Peyer's patch (tissue), 4 donors: Measurements from ENCODE around the gene HSD11B1L. TPM values are rescaled to one million over a fixed set of nuclear protein-coding genes. Genes with fewer than 3 reads are reported as not detected.

ENCODE experiments used
- DNase-seq, 3 donors: peaks; one replicate each; pipeline ENCODE4 v3.0.0-alpha.2; 2017 to 2019
- H3K27ac ChIP-seq, 4 donors: fragments of 200-600 bp; sonication (generic); one replicate each; pipeline ENCODE4 v1.5.1; 2016 to 2019
- H3K27me3 ChIP-seq, 2 donors: fragments of 200-600 bp; sonication (generic); one replicate each; pipeline ENCODE4 v1.5.1; 2019
- H3K36me3 ChIP-seq, 3 donors: fragments of 200-600 bp; sonication (generic); one replicate each; pipeline ENCODE4 v1.5.1; 2016 to 2019
- H3K4me1 ChIP-seq, 4 donors: fragments of 200-600 bp; sonication (generic); one replicate each; pipeline ENCODE4 v1.5.1; 2016 to 2019
- H3K4me3 ChIP-seq, 4 donors: fragments of 200-600 bp; sonication (generic); 1 replicate in 3 of 4; 2 replicates in 1 of 4; pipeline ENCODE4 v1.5.1; 2016 to 2019; ENCODE audit warnings: mild to moderate bottlenecking in 1 of 4
- H3K9me3 ChIP-seq, 4 donors: fragments of 200-600 bp; sonication (generic); one replicate each; pipeline ENCODE4 v1.5.1; 2016 to 2019; ENCODE audit warnings: mild to moderate bottlenecking in 1 of 4
- POLR2A ChIP-seq, 2 donors: fragments of 450-650 bp; IDR thresholded peaks; one replicate each; pipeline ENCODE4 v1.5.1; 2017; ENCODE audit warnings: antibody characterized with exemption in 2 of 2, mild to moderate bottlenecking in 2 of 2, moderate library complexity in 2 of 2
- total RNA-seq, 4 donors: library from RNA; depleted of rRNA; stranded (reverse); fragments of >200 nt; gene quantifications; one replicate each; pipeline ENCODE4 v1.1.0, GENCODE V29; 2016
- TF ChIP-seq, protein P1 (sequence below), 6 experiments: fragments of 450-650 bp in 4 of 6; fragments of 200-600 bp in 2 of 6; sonication (generic) in 1 of 6; IDR thresholded peaks; one replicate each; pipeline ENCODE4 v1.5.1; 2017 to 2019; ENCODE audit warnings: antibody characterized with exemption in 6 of 6, mild to moderate bottlenecking in 3 of 6, moderate library complexity in 1 of 6

Gene HSD11B1L
- total RNA-seq, 4 donors from 2014 or later = 4.9 to 17.3 (median 7.2) TPM; not detected in 1

DNA sequence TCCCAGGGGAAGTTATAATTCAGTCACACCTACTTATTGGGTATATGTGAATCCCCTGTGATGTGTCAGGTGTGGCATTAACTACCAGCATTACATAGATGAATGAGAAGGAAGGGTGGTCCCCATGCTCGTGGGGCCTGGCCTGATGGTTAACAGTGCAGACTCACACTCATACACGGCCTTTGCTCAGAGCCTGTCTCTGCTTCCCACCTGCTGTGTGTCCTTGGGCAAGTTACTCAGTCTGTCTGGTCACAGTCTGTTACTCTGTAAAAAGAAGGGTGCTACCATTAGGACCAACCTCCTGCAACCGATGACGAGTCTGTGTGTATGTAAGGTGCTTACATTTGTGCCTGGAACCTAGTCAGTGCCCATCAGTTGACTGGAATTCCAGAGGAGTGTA, 34.1 kb upstream of the HSD11B1L start:
- peak in 1 of 3 donors; percentile 11 for DNase-seq
- Histone ChIP-seq H3K27me3 (no peaks in the 10 kb centered on the region), H3K36me3 (peaks cover 0 to 89% (median 5%) of the 10 kb centered on the region in 3 donors), H3K4me1 (no peaks in the 10 kb centered on the region), H3K27ac (no peak overlapping the region), H3K4me3 (no peak overlapping the region), H3K9me3 (no peaks in the 10 kb centered on the region)
- TF ChIP-seq POLR2A (IDR thresholded peaks at IDR 0.05) = no peak
- TF ChIP-seq, protein P1, sequence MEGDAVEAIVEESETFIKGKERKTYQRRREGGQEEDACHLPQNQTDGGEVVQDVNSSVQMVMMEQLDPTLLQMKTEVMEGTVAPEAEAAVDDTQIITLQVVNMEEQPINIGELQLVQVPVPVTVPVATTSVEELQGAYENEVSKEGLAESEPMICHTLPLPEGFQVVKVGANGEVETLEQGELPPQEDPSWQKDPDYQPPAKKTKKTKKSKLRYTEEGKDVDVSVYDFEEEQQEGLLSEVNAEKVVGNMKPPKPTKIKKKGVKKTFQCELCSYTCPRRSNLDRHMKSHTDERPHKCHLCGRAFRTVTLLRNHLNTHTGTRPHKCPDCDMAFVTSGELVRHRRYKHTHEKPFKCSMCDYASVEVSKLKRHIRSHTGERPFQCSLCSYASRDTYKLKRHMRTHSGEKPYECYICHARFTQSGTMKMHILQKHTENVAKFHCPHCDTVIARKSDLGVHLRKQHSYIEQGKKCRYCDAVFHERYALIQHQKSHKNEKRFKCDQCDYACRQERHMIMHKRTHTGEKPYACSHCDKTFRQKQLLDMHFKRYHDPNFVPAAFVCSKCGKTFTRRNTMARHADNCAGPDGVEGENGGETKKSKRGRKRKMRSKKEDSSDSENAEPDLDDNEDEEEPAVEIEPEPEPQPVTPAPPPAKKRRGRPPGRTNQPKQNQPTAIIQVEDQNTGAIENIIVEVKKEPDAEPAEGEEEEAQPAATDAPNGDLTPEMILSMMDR (IDR thresholded peaks at IDR 0.05) = no peak

DNA sequence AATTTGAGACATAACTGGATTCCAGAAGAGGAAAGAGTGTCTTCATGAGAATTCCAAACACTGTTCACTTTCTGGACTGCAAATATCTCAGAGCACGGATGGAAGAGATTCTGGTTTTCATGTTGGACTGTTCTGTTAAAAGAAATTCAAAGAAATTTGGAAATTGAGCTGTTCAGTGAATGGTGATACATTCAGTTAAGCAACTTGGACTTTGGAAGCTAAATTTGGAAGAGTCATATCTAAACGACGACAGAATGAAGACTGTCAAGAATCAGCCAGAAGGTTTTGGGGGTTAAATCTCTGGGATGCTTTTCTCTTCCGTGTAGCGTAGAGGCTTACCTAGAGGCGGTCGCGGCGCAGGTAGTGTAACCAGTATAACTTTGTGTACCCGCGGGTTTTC, 32.4 kb upstream of the HSD11B1L start:
- no peaks in the 10 kb centered on the region for H3K27me3 ChIP-seq
- H3K4me3 ChIP-seq = no peak overlapping the region
- H3K9me3 ChIP-seq = no peaks in the 10 kb centered on the region
- TF ChIP-seq, protein P1 (IDR thresholded peaks at IDR 0.05) = no peak
- no peak for TF ChIP-seq POLR2A (IDR thresholded peaks at IDR 0.05)
- peaks cover 0 to 89% (median 5%) of the 10 kb centered on the region in 3 donors for H3K36me3 ChIP-seq
- DNase-seq = no peak
- no peak overlapping the region for H3K27ac ChIP-seq
- H3K4me1 ChIP-seq = no peaks in the 10 kb centered on the region

DNA sequence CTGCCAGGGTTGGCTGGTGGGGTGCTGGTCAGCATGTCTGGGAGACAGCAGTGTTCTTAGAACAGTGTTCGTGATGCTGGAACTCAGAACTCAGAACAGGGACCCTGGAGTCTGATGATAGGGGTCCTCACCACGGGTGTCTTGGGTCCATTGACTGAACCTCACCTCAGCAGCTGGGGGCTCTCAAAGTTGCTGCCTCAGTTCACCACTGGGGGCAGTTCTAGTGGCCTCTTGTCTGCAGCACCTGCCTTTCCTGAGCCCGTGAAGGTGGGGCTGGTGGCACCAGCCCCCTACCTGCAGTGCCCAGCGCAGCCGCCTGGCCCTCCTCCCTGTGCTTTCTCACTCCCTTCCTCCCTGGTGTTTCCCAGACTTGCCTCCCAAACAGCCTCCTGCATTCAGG, 29.5 kb upstream of the HSD11B1L start:
- peak in 1 of 3 donors; percentile 36 for DNase-seq
- TF ChIP-seq, protein P1 (IDR thresholded peaks at IDR 0.05) = no peak
- TF ChIP-seq POLR2A (IDR thresholded peaks at IDR 0.05) = no peak
- Histone ChIP-seq H3K36me3 (peaks cover 0 to 91% (median 9%) of the 10 kb centered on the region in 3 donors), H3K4me3 (no peak overlapping the region), H3K4me1 (no peaks in the 10 kb centered on the region), H3K27me3 (no peaks in the 10 kb centered on the region), H3K27ac (no peak overlapping the region), H3K9me3 (no peaks in the 10 kb centered on the region)

DNA sequence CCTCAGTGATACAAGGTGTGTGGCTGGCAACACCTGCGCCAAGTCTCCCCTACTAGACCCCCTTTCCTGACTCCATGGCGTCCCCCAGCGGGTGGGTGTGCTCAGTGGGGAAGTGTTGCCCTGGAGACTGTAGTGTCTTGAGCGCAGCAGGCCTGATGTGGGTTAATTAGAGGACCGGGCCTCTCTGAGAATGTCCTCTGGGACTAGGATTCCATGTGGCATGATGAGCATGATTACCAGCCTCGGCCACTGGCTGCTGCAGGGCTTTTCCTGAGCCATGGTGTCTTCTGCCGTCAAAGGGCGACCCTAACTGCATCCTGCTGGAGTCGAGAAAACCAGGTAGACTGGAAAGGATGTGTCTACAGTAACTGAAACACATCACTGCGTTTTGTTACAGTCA, 28.6 kb upstream of the HSD11B1L start:
- H3K36me3 ChIP-seq = peaks cover 0 to 91% (median 9%) of the 10 kb centered on the region in 3 donors
- H3K9me3 ChIP-seq = no peaks in the 10 kb centered on the region
- peak in 1 of 3 donors; percentile 10 for DNase-seq
- no peak for TF ChIP-seq POLR2A (IDR thresholded peaks at IDR 0.05)
- TF ChIP-seq, protein P1 (IDR thresholded peaks at IDR 0.05) = no peak
- no peak overlapping the region for H3K4me3 ChIP-seq
- no peaks in the 10 kb centered on the region for H3K4me1 ChIP-seq
- no peak overlapping the region for H3K27ac ChIP-seq
- H3K27me3 ChIP-seq = no peaks in the 10 kb centered on the region

GRCh38 chr19:5654931-5655330, 25.9 kb upstream of the HSD11B1L start:
- Histone ChIP-seq H3K4me1 (no peaks in the 10 kb centered on the region), H3K27me3 (no peaks in the 10 kb centered on the region), H3K4me3 (no peak overlapping the region), H3K27ac (no peak overlapping the region), H3K9me3 (no peaks in the 10 kb centered on the region), H3K36me3 (peaks cover 0 to 100% (median 9%) of the 10 kb centered on the region in 3 donors)
- DNase-seq = peak in 1 of 3 donors; percentile 19
- TF ChIP-seq POLR2A (IDR thresholded peaks at IDR 0.05) = no peak
- TF ChIP-seq, protein P1 (IDR thresholded peaks at IDR 0.05) = no peak

GRCh38 chr19:5655412-5655811, 25.4 kb upstream of the HSD11B1L start:
- Histone ChIP-seq H3K4me1 (no peaks in the 10 kb centered on the region), H3K36me3 (peaks cover 0 to 98% (median 4%) of the 10 kb centered on the region in 3 donors), H3K4me3 (no peak overlapping the region), H3K9me3 (no peaks in the 10 kb centered on the region), H3K27ac (no peak overlapping the region), H3K27me3 (no peaks in the 10 kb centered on the region)
- DNase-seq = peak in 2 of 3 donors; percentile 49 to 60
- TF ChIP-seq, protein P1 (IDR thresholded peaks at IDR 0.05) = no peak
- TF ChIP-seq POLR2A (IDR thresholded peaks at IDR 0.05) = no peak
